Endodermal cell (in vitro differentiated cells): ENCODE measurements around the gene GRM7. TPM values are rescaled to one million over a fixed set of nuclear protein-coding genes. Genes with fewer than 3 reads are reported as not detected.
A peak's percentile ranks its signal among the peaks of the same experiment; 100 is the strongest.

Experiments
- DNase-seq: peaks from one replicate; pipeline ENCODE4 v3.0.0-alpha.2; 2017
- H3K27ac ChIP-seq: 2 replicates; pipeline ENCODE4 v1.5.1; 2013; ENCODE audit warnings: mild to moderate bottlenecking, low read depth, low read length, moderate library complexity
- H3K27me3 ChIP-seq: 2 replicates; pipeline ENCODE4 v1.6.1; 2013; ENCODE audit warnings: mild to moderate bottlenecking, low read length, moderate library complexity; ENCODE audit not compliant: insufficient read depth, control insufficient read depth, poor library complexity, severe bottlenecking
- H3K36me3 ChIP-seq: 2 replicates; pipeline ENCODE4 v1.7.0; 2013; ENCODE audit warnings: mild to moderate bottlenecking, low read length, moderate library complexity; ENCODE audit not compliant: control insufficient read depth, insufficient read depth
- H3K4me1 ChIP-seq: one replicate; pipeline ENCODE4 v1.7.0; 2013; ENCODE audit warnings: low read length; ENCODE audit not compliant: control insufficient read depth, insufficient read depth
- H3K4me3 ChIP-seq: 2 replicates; pipeline ENCODE4 v1.5.1; 2013; ENCODE audit warnings: mild to moderate bottlenecking, low read length, moderate library complexity
- H3K9ac ChIP-seq: 2 replicates; pipeline ENCODE4 v1.6.1; 2013; ENCODE audit warnings: mild to moderate bottlenecking, low read length, moderate library complexity; ENCODE audit not compliant: poor library complexity, severe bottlenecking; ENCODE audit errors: extremely low read depth
- H3K9me3 ChIP-seq: 2 replicates; pipeline ENCODE4 v1.6.1; 2013; ENCODE audit warnings: mild to moderate bottlenecking, low read length, moderate library complexity; ENCODE audit not compliant: control insufficient read depth
- H3K27ac Mint-ChIP-seq: 2 replicates; pipeline ENCODE4 v1.8.0; 2020; ENCODE audit warnings: mixed read lengths
- H3K27me3 Mint-ChIP-seq: 2 replicates; pipeline ENCODE4 v1.8.0; 2021; ENCODE audit warnings: mild to moderate bottlenecking, mixed read lengths; ENCODE audit not compliant: insufficient read depth
- H3K36me3 Mint-ChIP-seq: 2 replicates; pipeline ENCODE4 v1.8.0; 2020; ENCODE audit warnings: low read depth, mixed read lengths
- H3K4me1 Mint-ChIP-seq: 2 replicates; pipeline ENCODE4 v1.8.0; 2020; ENCODE audit warnings: mixed read lengths
- H3K4me3 Mint-ChIP-seq: 2 replicates; pipeline ENCODE4 v1.8.0; 2020; ENCODE audit warnings: mild to moderate bottlenecking, moderate library complexity, mixed read lengths
- H3K9me3 Mint-ChIP-seq: 2 replicates; pipeline ENCODE4 v1.8.0; 2020; ENCODE audit warnings: mild to moderate bottlenecking, mixed read lengths
- CTCF ChIP-seq: fragments of 200-600 bp; sonication (generic); conservative IDR thresholded peaks from 2 replicates; pipeline ENCODE4 v1.5.0; 2021; ENCODE audit warnings: antibody characterized with exemption, mild to moderate bottlenecking
- WGBS, 2 experiments: methylation state at CpG; one replicate each; pipeline versions ENCODE4 v1.1.5 to v1.1.7; 2013; ENCODE audit warnings: missing lambda C conversion rate in 2 of 2, mixed read lengths in 1 of 2; ENCODE audit not compliant: insufficient coverage in 1 of 2, insufficient read length in 1 of 2; 5-methylcytosine and 5-hydroxymethylcytosine counted together
- total RNA-seq, 2 donors: library from RNA; stranded (reverse); fragmentation: NEBNext Ultra II Directional in 1 of 2; extraction: Animal tissue kit (Norgen Biotek cat#: 25700) in 1 of 2; gene quantifications; 2 replicates in 1 of 2; 3 replicates in 1 of 2; pipeline ENCODE4 v1.2.1, GENCODE V29; 2021

GRM7 gene
- total RNA-seq, 2 donors from 2014 or later, result 0.11 to 0.73 TPM

GRCh38 chr3:7075117-7075516 lies 214.2 kb downstream of the GRM7 start:
- Mint-ChIP-seq H3K4me1 (no peaks in the 10 kb centered on the region), H3K36me3 (no peaks in the 10 kb centered on the region), H3K4me3 (no peak overlapping the region), H3K27me3 (no peaks in the 10 kb centered on the region), H3K27ac (no peak overlapping the region), H3K9me3 (peaks cover 3% of the 10 kb centered on the region)
- Histone ChIP-seq H3K9me3 (no peaks in the 10 kb centered on the region), H3K4me1 (no peaks in the 10 kb centered on the region), H3K27ac (no peak overlapping the region), H3K9ac (no peak overlapping the region), H3K27me3 (no peaks in the 10 kb centered on the region), H3K4me3 (no peak overlapping the region), H3K36me3 (no peaks in the 10 kb centered on the region)
- no peak for DNase-seq
- no CpG with 5 or more reads among the region's 1 CpG for WGBS, 2 experiments
- no peak for TF ChIP-seq CTCF

GRCh38 chr3:7075901-7076300 lies 215.0 kb downstream of the GRM7 start:
- Mint-ChIP-seq H3K9me3 (peaks cover 3% of the 10 kb centered on the region), H3K36me3 (no peaks in the 10 kb centered on the region), H3K27me3 (no peaks in the 10 kb centered on the region), H3K4me3 (no peak overlapping the region), H3K4me1 (no peaks in the 10 kb centered on the region), H3K27ac (no peak overlapping the region)
- no peaks in the 10 kb centered on the region for H3K36me3 ChIP-seq
- H3K9ac ChIP-seq, result no peak overlapping the region
- WGBS, 2 experiments, result no CpG with 5 or more reads among the region's 1 CpG
- TF ChIP-seq CTCF, result peak; percentile 71
- DNase-seq, result no peak
- no peaks in the 10 kb centered on the region for H3K9me3 ChIP-seq
- H3K27ac ChIP-seq, result no peak overlapping the region
- H3K4me3 ChIP-seq, result no peak overlapping the region
- no peaks in the 10 kb centered on the region for H3K4me1 ChIP-seq
- no peaks in the 10 kb centered on the region for H3K27me3 ChIP-seq

- Mint-ChIP-seq H3K9me3 (no peaks in the 10 kb centered on the region), H3K27me3 (no peaks in the 10 kb centered on the region), H3K27ac (no peak overlapping the region), H3K36me3 (no peaks in the 10 kb centered on the region), H3K4me1 (no peaks in the 10 kb centered on the region), H3K4me3 (no peak overlapping the region)
- Histone ChIP-seq H3K4me3 (no peak overlapping the region), H3K9me3 (no peaks in the 10 kb centered on the region), H3K36me3 (no peaks in the 10 kb centered on the region), H3K9ac (no peak overlapping the region), H3K4me1 (no peaks in the 10 kb centered on the region), H3K27me3 (no peaks in the 10 kb centered on the region), H3K27ac (no peak overlapping the region)
- WGBS, 2 experiments, result 95 to 100% methylated on average over 2 to 3 of the region's 3 CpGs
- DNase-seq, result no peak
- no peak for TF ChIP-seq CTCF
Measured at GRCh38 chr3:7082244-7082643, 221.3 kb downstream of the GRM7 start.
